Retinal pigment epithelial cell (primary cell): ENCODE data around the gene GRIA3.

Source experiments
- DNase-seq: peaks from one replicate; pipeline ENCODE4 v3.0.0-alpha.2; 2010; ENCODE audit warnings: low read depth
- H3K4me3 ChIP-seq: 2 replicates; pipeline ENCODE4 v1.5.1; 2011; ENCODE audit warnings: mild to moderate bottlenecking, low read length, control low read depth, moderate library complexity
- CTCF ChIP-seq: conservative IDR thresholded peaks from 2 replicates; pipeline ENCODE4 v1.5.1; 2011; ENCODE audit warnings: low read depth, low read length, control low read depth, inconsistent platforms

GRIA3 gene

GRCh38 chrX:123175366-123176122 lies 8.5 kb upstream of the GRIA3 start:
- no peak for DNase-seq
- H3K4me3 ChIP-seq, result no peak overlapping the region
- no peak for TF ChIP-seq CTCF

GRCh38 chrX:123181233-123181914 lies 2.7 kb upstream of the GRIA3 start:
- TF ChIP-seq CTCF, result no peak
- no peak for DNase-seq
- no peak overlapping the region for H3K4me3 ChIP-seq

GRCh38 chrX:123184866-123185276 lies 793 bp downstream of the GRIA3 start:
- DNase-seq, result no peak
- no peak for TF ChIP-seq CTCF

GRCh38 chrX:123185721-123186120 lies 1.6 kb downstream of the GRIA3 start:
- no peak for TF ChIP-seq CTCF
- DNase-seq, result no peak
- H3K4me3 ChIP-seq, result no peak overlapping the region

More at GRCh38 chrX:123184866-123185276, 793 bp downstream of the GRIA3 start:
- H3K4me3 ChIP-seq, result peak overlapping the region; percentile 38

GRCh38 chrX:123186801-123187200 lies 2.7 kb downstream of the GRIA3 start:
- no peak for TF ChIP-seq CTCF
- H3K4me3 ChIP-seq, result no peak overlapping the region
- DNase-seq, result no peak

GRCh38 chrX:123188081-123188480 lies 4.0 kb downstream of the GRIA3 start:
- no peak for DNase-seq
- no peak overlapping the region for H3K4me3 ChIP-seq
- TF ChIP-seq CTCF, result no peak

GRCh38 chrX:123189338-123189737 lies 5.3 kb downstream of the GRIA3 start:
- no peak overlapping the region for H3K4me3 ChIP-seq
- no peak for TF ChIP-seq CTCF
- no peak for DNase-seq
